ENCODE measurements around the gene PPARG.

Gene PPARG

GRCh38 chr3:12425850-12426579, 137.1 kb downstream of the PPARG start:
- Histone ChIP-seq H3K4me3 (ENCODE audit: severe bottlenecking) (no peak overlapping the region), H3K4me1 (ENCODE audit: insufficient read depth, poor library complexity, severe bottlenecking) (no peaks in the 10 kb centered on the region), H3K9me3 (ENCODE audit: severe bottlenecking) (no peaks in the 10 kb centered on the region), H3K27ac (ENCODE audit: poor library complexity, severe bottlenecking) (no peak overlapping the region), H3K27me3 (ENCODE audit: insufficient read depth, poor library complexity, severe bottlenecking) (no peaks in the 10 kb centered on the region), H3K36me3 (ENCODE audit: low read depth) (no peaks in the 10 kb centered on the region)
- DNase-seq (ENCODE audit: low spot score), result no peak
- TF ChIP-seq CTCF (IDR thresholded peaks at IDR 0.05; ENCODE audit: poor library complexity, severe bottlenecking), result no peak
- no peak for ATAC-seq (ENCODE audit: low read depth)

DNA sequence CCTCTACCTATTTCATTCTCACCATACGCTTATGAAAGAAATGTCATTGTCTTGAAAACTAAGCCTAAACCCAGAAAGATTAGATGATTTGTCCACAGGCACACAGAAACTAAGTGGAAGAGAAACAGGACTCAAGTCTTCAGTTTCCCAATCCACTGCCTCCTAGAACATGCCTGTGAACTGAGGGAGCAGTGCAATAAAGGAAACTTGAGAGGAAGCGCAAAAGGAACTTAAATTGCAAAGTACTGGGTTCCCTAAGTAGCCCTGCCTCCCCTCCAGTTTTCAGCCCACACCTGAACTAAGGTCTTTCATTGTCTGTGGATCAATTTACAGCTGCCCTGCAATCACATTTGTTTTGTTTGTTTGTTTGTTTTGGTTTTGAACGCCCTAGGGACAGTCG, 138.7 kb downstream of the PPARG start:
- Histone ChIP-seq H3K4me3 (ENCODE audit: severe bottlenecking) (no peak overlapping the region), H3K36me3 (ENCODE audit: low read depth) (no peaks in the 10 kb centered on the region), H3K27ac (ENCODE audit: poor library complexity, severe bottlenecking) (no peak overlapping the region), H3K27me3 (ENCODE audit: insufficient read depth, poor library complexity, severe bottlenecking) (no peaks in the 10 kb centered on the region), H3K9me3 (ENCODE audit: severe bottlenecking) (no peaks in the 10 kb centered on the region), H3K4me1 (ENCODE audit: insufficient read depth, poor library complexity, severe bottlenecking) (no peaks in the 10 kb centered on the region)
- DNase-seq (ENCODE audit: low spot score) (no peak), ATAC-seq (ENCODE audit: low read depth) (no peak)
- TF ChIP-seq CTCF (IDR thresholded peaks at IDR 0.05; ENCODE audit: poor library complexity, severe bottlenecking), result no peak

GRCh38 chr3:12428126-12428525, 139.3 kb downstream of the PPARG start:
- no peaks in the 10 kb centered on the region for H3K4me1 ChIP-seq (ENCODE audit: insufficient read depth, poor library complexity, severe bottlenecking)
- no peak for ATAC-seq (ENCODE audit: low read depth)
- no peaks in the 10 kb centered on the region for H3K27me3 ChIP-seq (ENCODE audit: insufficient read depth, poor library complexity, severe bottlenecking)
- no peaks in the 10 kb centered on the region for H3K36me3 ChIP-seq (ENCODE audit: low read depth)
- H3K9me3 ChIP-seq (ENCODE audit: severe bottlenecking), result no peaks in the 10 kb centered on the region
- no peak for DNase-seq (ENCODE audit: low spot score)
- H3K4me3 ChIP-seq (ENCODE audit: severe bottlenecking), result no peak overlapping the region
- TF ChIP-seq CTCF (IDR thresholded peaks at IDR 0.05; ENCODE audit: poor library complexity, severe bottlenecking), result no peak
- no peak overlapping the region for H3K27ac ChIP-seq (ENCODE audit: poor library complexity, severe bottlenecking)

DNA sequence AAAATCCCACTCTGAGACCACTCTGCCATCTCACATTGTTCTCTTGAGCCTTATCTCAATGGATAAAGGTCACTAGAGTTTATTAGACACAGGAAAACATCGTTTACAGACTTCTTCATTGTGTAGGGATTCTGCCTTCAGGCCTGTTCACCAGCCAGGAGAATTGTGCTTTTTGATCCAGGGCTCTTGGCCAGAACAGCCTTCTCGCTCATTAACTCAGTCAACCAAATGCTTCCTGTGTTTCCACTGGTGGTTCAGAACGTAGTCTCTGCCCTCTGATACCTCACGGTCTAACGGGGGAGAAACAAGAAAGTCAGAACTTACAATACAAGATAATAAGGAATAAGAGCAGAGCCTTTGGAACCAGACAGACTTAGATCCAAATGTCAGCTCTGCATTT, 141.2 kb downstream of the PPARG start:
- Histone ChIP-seq H3K9me3 (ENCODE audit: severe bottlenecking) (no peaks in the 10 kb centered on the region), H3K27ac (ENCODE audit: poor library complexity, severe bottlenecking) (no peak overlapping the region), H3K4me3 (ENCODE audit: severe bottlenecking) (no peak overlapping the region), H3K36me3 (ENCODE audit: low read depth) (no peaks in the 10 kb centered on the region), H3K27me3 (ENCODE audit: insufficient read depth, poor library complexity, severe bottlenecking) (no peaks in the 10 kb centered on the region), H3K4me1 (ENCODE audit: insufficient read depth, poor library complexity, severe bottlenecking) (no peaks in the 10 kb centered on the region)
- no peak for TF ChIP-seq CTCF (IDR thresholded peaks at IDR 0.05; ENCODE audit: poor library complexity, severe bottlenecking)
- no peak for ATAC-seq (ENCODE audit: low read depth)
- DNase-seq (ENCODE audit: low spot score), result no peak

- Histone ChIP-seq H3K9me3 (ENCODE audit: severe bottlenecking) (no peaks in the 10 kb centered on the region), H3K4me1 (ENCODE audit: insufficient read depth, poor library complexity, severe bottlenecking) (no peaks in the 10 kb centered on the region), H3K4me3 (ENCODE audit: severe bottlenecking) (no peak overlapping the region), H3K36me3 (ENCODE audit: low read depth) (no peaks in the 10 kb centered on the region), H3K27ac (ENCODE audit: poor library complexity, severe bottlenecking) (no peak overlapping the region), H3K27me3 (ENCODE audit: insufficient read depth, poor library complexity, severe bottlenecking) (no peaks in the 10 kb centered on the region)
- TF ChIP-seq CTCF (IDR thresholded peaks at IDR 0.05; ENCODE audit: poor library complexity, severe bottlenecking), result no peak
- DNase-seq (ENCODE audit: low spot score), result no peak
- ATAC-seq (ENCODE audit: low read depth), result no peak
Measured at GRCh38 chr3:12433823-12434222, 145.0 kb downstream of the PPARG start.

Measured in RWPE2 (cell line).